T1000 (cell line): ENCODE measurements around the gene C4orf46.

Experiments
- DNase-seq: peaks from one replicate; lab custom pipeline; 2025; ENCODE audit warnings: mixed read lengths; lab: John Stamatoyannopoulos, UW

Gene C4orf46

GRCh38 chr4:158652920-158653319 is 18.8 kb downstream of the C4orf46 start:
- no peak for DNase-seq

GRCh38 chr4:158649111-158649680 is 22.5 kb downstream of the C4orf46 start:
- no peak for DNase-seq

- DNase-seq = no peak
These were observed 26.9 kb downstream of the C4orf46 start for GRCh38 chr4:158644760-158645159.

- no peak for DNase-seq
These were observed 27.3 kb downstream of the C4orf46 start for GRCh38 chr4:158644356-158644755.

GRCh38 chr4:158636619-158637018 is 35.1 kb downstream of the C4orf46 start:
- no peak for DNase-seq

- DNase-seq = no peak
These were observed 40.8 kb downstream of the C4orf46 start for GRCh38 chr4:158630893-158631292.

- DNase-seq = no peak
These were observed 46.1 kb downstream of the C4orf46 start for GRCh38 chr4:158625544-158625943.

- no peak for DNase-seq
These were observed 46.7 kb downstream of the C4orf46 start for GRCh38 chr4:158624889-158625478.

GRCh38 chr4:158622251-158622650 is 49.4 kb downstream of the C4orf46 start:
- no peak for DNase-seq

- no peak for DNase-seq
These were observed 50.0 kb downstream of the C4orf46 start for GRCh38 chr4:158621729-158622128.

- DNase-seq = no peak
These were observed 53.7 kb downstream of the C4orf46 start for GRCh38 chr4:158617956-158618355.
